ENCODE results near the gene ANGPTL4.
A peak's percentile ranks its signal among the peaks of the same experiment; 100 is the strongest.

ANGPTL4 gene

DNA sequence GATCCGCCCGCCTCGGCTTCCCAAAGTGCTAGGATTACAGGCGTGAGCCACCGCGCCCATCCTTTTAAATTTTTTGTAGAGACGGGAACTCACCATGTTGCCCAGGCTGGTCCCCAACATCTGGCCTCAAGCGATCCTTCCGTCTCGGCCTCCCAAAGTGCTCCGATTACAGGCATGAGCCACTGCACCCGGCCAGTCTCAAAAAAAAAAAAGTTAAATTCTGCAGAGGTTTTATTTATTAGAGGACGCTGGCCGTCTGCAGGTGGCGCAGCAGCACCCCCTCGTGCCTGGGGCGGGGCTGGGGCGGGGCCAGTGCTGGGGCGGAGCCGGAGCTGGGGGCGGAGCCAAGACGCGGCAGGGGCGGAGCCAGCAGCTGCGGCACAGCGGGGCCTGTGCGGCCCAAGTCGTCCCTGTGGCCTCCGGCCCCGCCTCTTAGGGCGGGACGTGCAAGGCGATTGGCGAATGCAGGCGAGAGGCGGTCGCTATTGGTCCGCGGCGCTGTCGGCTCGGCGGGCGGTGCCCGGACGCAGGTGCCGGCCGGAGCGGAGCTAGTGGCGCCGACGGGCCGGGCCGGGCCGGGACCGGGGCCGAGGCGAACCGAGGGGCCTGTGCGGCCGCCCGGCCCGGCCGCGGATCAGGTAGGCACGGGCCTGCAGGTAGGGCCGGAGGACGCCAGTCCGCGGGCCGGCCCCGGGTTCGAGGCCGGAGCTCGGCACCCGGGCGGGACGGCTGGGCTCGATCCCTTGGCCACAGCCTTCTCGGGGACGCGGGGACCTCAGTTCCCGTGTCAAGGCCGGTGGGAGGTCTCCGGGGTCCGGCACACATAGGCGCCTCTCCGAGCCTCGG is 49.1 kb downstream of the ANGPTL4 start, which contains the start of gene MARCHF2:
Gene MARCHF2, plus strand, starts transcription at position 523 of the 846 bp plus-strand sequence. CDS start 8,536 bp downstream, outside the sequence.
- DNase-seq (ENCODE audit: low read depth in 3 of 3): peak; percentile 90 to 97 (median 92)

GRCh38 chr19:8413629-8413995 is 49.7 kb downstream of the ANGPTL4 start:
- no peak for DNase-seq (ENCODE audit: low read depth in 3 of 3)

DNA sequence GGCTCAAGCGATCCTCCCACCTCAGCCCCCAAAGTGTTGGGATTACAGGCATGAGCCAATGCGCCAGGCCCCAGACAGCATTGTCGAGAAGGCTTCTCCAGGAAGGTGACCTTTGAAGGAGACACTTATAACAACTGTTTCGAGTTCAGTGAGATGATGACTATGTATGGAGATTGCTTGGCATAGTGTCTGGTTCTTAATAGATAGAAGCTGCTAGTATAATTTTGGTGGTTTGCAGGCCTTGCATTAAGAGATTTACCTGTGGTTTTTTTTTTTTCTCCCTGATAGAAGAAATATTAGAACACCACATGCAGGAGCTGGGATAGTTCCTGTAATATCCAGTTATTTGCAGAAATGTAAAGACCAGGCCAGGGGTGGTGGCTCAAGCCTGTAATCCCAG is 52.8 kb downstream of the ANGPTL4 start:
- DNase-seq (ENCODE audit: low read depth in 3 of 3): no peak

- no peak for DNase-seq (ENCODE audit: low read depth in 3 of 3)
These were observed 57.8 kb downstream of the ANGPTL4 start for GRCh38 chr19:8421484-8422461.

GRCh38 chr19:8423817-8424223 is 59.9 kb downstream of the ANGPTL4 start:
- DNase-seq (ENCODE audit: low read depth in 3 of 3): no peak

Data from stimulated activated CD4-positive, alpha-beta T cell treated with anti-CD3 and anti-CD28 coated beads, TNF-alpha, amount 100 ng/mL, for 4 hours (primary cell).